Islet precursor cell (in vitro differentiated cells): ENCODE measurements around the gene RAP2B.
A peak's percentile ranks its signal among the peaks of the same experiment; 100 is the strongest.

Source experiments
- DNase-seq: peaks from one replicate; pipeline ENCODE4 v3.0.0-alpha.2; 2018

Gene RAP2B

DNA sequence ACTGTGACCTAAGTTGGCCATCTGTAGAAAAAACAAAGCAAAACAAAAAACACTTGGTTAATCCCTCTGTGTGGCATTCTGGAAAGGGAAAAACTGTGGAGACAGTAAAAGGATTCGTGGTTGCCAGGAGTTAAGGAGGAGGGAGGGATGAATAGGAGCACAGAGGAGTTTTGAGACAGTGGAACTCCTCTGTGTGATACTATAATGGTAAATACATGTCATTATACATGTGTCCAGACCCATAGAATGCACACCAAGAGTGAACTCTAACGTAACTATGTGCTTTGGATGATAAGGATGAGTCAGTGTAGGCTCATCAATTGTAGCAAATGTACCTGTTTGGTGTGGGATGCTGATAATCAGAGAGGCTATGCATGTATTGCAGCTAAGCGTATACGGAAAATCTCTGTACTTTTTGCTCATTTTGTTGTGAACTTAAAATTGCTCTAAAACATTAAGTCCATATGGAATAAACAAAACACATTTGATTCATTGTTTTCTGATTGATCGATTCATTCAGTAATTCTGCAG, 33.4 kb downstream of the RAP2B start:
- no peak for DNase-seq

DNA sequence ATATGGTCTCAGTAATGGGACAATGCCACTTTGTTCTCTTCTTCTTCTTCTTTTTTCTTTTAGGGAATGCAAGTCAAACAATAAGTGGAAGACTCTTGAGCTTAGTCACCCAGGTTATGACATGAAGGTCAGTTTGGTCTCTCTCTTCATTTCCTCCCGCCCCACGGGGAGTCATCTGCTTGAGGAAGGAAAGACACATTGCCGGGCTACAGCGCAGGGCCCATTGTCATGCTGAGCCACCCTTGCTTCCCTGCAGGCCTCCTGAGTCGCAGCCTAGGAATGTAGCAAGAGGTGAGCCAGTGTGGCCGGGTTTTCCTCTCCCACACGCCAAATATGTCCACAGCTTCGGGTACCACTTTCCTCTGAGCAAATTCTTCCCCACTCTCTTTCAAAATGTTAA, 47.6 kb downstream of the RAP2B start:
- peak; percentile 94 for DNase-seq

GRCh38 chr3:153210146-153210545, 48.1 kb downstream of the RAP2B start:
- DNase-seq: no peak

- no peak for DNase-seq
Measured at GRCh38 chr3:153210660-153211059, 48.6 kb downstream of the RAP2B start.

DNA sequence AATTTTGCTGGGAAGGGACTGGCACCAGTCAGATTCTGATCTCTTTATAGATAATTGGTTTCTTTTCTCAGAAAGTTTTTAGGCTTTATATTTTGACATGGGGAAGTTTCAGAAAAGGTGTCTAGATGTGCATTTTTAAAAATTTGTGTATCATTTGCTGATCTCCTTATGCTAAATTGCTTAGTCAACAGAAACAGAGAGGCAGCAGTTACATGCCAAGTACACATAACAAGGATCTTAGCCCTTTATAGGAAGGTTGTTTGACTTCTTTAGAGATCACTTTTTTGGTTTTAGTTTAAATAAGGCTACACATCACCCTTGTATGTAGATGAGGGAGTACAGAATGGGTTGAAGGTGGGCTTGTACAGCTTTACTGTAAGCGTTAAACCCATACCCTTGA, 53.5 kb downstream of the RAP2B start:
- no peak for DNase-seq

DNA sequence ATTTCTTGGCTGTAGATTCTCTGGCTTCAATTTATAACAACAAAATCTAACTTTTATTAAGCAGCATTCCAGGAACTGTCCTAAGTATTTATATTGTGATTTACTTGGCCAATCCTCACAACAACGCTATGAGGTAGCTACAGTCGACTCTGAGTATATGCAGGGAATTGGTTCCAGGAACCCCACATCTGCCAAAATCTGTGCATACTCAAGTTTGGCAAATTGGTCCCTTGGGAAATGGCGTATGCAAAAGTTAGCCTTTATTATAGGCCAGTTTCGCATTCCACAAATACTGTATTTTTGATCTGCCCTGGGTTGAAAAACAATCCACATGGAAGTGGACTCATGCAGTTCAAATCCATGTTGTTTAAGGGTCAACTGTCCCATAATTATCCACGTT, 53.9 kb downstream of the RAP2B start:
- DNase-seq: no peak

DNA sequence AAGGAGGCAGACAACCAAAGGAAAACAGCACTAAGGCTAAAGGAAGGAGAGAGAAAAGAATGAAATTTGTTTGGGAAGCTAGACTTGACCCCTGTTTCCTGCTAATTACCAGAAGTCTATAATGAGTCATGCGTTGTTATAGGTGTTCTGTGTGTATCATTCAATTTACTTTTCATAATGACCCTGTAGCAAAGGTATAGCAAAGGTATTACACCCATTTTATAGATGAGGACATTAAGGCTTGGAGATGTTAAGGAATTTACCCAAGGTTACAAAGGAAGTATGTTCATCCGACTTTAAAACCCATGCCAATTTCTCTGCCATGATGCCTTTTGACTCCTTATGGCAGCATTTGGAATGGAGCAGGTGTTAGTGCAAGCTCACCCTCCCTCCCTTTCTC, 54.9 kb downstream of the RAP2B start:
- DNase-seq: no peak

- DNase-seq: no peak
Measured at GRCh38 chr3:153219146-153219545, 57.1 kb downstream of the RAP2B start.
